ENCODE data around the gene SKIC2. TPM values are rescaled to one million over a fixed set of nuclear protein-coding genes. Genes with fewer than 3 reads are reported as not detected.
"Not testable (repeated sequence)": the region's sequence is repeated elsewhere in the genome, so short reads cannot be mapped to it uniquely, and the experiment has no call there.

Gene SKIC2
- total RNA-seq, 4 donors from 2014 or later = 52.8 to 173 (median 71.3) TPM

GRCh38 chr6:31971279-31971992 lies 12.5 kb downstream of the SKIC2 start:
- intact Hi-C loops (cut with DNase I; ENCODE audit: low total_unique reads) = no loop called here
- Histone ChIP-seq H3K9me3 (no peaks in the 10 kb centered on the region), H3K27me3 (no peaks in the 10 kb centered on the region), H3K4me3 (peak overlapping the region; percentile 53 to 86 (median 64)), H3K36me3 (peaks cover 0 to 19% (median 9%) of the 10 kb centered on the region in 4 donors), H3K4me1 (peaks cover 23 to 25% (median 24%) of the 10 kb centered on the region in 4 donors), H3K27ac (peak overlapping the region; percentile 93 to 99 (median 96))
- TF ChIP-seq EP300 (IDR thresholded peaks at IDR 0.05; ENCODE audit: low read depth) (no peak), POLR2A (IDR thresholded peaks at IDR 0.05) (no peak), POLR2AphosphoS5 (IDR thresholded peaks at IDR 0.05) (no peak), CTCF (IDR thresholded peaks at IDR 0.05) (peak in 1 of 5 experiments; percentile 1)
- no peak for DNase-seq
- 22% methylated on average over 29 of the region's 29 CpGs; no CpG with 5 or more reads in 1 of the 2 donors for WGBS, 2 donors (ENCODE audit: low coverage in 1 of 2)
- in situ Hi-C loops (cut with MboI; ENCODE audit: low pct_ligation_motif_present in 1 of 4, low pct_unique_long_range_greater_than_20kb in 1 of 4, low sequenced_read_pairs in 3 of 4) = loop anchor here in 2 of 4 donors (25.0 kb wide), 1 partner anchor 91 kb away; no protein-coding TSS in a partner anchor

- 0% methylated on average over 43 of the region's 62 CpGs; no CpG with 5 or more reads in 1 of the 2 donors for WGBS, 2 donors (ENCODE audit: low coverage in 1 of 2)
- Histone ChIP-seq H3K36me3 (peaks cover 0 to 16% (median 7%) of the 10 kb centered on the region in 4 donors), H3K9me3 (no peaks in the 10 kb centered on the region), H3K27ac (peak within 1 kb of the TSS; percentile 93 to 99 (median 96)), H3K4me3 (peak within 1 kb of the TSS; percentile 53 to 86 (median 64)), H3K4me1 (peaks cover 23 to 25% (median 24%) of the 10 kb centered on the region in 4 donors), H3K27me3 (no peaks in the 10 kb centered on the region)
- peak; percentile 97 for DNase-seq
- in situ Hi-C loops (cut with MboI; ENCODE audit: low pct_ligation_motif_present in 1 of 4, low pct_unique_long_range_greater_than_20kb in 1 of 4, low sequenced_read_pairs in 3 of 4) = loop anchor here in 2 of 4 donors (25.0 kb wide), 1 partner anchor 90 kb away; no protein-coding TSS in a partner anchor
- TF ChIP-seq POLR2AphosphoS5 (IDR thresholded peaks at IDR 0.05) (peak; percentile 71 to 87 (median 82)), POLR2A (IDR thresholded peaks at IDR 0.05) (peak; percentile 74), CTCF (IDR thresholded peaks at IDR 0.05) (no peak), EP300 (IDR thresholded peaks at IDR 0.05; ENCODE audit: low read depth) (peak; percentile 55)
- intact Hi-C loops (cut with DNase I; ENCODE audit: low total_unique reads) = no loop called here
These were observed 13.2 kb downstream of the SKIC2 start, which contains the start of gene DXO for GRCh38 chr6:31971993-31972708. DXO (minus strand) TSS chr6:31972138; CDS start chr6:31971675, 463 bp downstream.

- in situ Hi-C loops (cut with MboI; ENCODE audit: low pct_ligation_motif_present in 1 of 4, low pct_unique_long_range_greater_than_20kb in 1 of 4, low sequenced_read_pairs in 3 of 4) (loop anchor here in 2 of 4 donors (25.0 kb wide), 1 partner anchor 89 kb away; no protein-coding TSS in a partner anchor), intact Hi-C loops (cut with DNase I; ENCODE audit: low total_unique reads) (no loop called here)
- 10 to 26% methylated on average over 5 to 12 of the region's 19 CpGs for WGBS, 2 donors (ENCODE audit: low coverage in 1 of 2)
- Histone ChIP-seq H3K27ac (peak overlapping the region; percentile 93 to 99 (median 96)), H3K4me1 (peaks cover 23 to 25% (median 24%) of the 10 kb centered on the region in 4 donors), H3K4me3 (peak overlapping the region; percentile 53 to 86 (median 64)), H3K9me3 (no peaks in the 10 kb centered on the region), H3K36me3 (peaks cover 0 to 9% (median 4%) of the 10 kb centered on the region in 4 donors), H3K27me3 (no peaks in the 10 kb centered on the region)
- TF ChIP-seq CTCF (IDR thresholded peaks at IDR 0.05) (no peak), EP300 (IDR thresholded peaks at IDR 0.05; ENCODE audit: low read depth) (no peak), POLR2A (IDR thresholded peaks at IDR 0.05) (no peak)
- no peak for DNase-seq
These were observed 13.9 kb downstream of the SKIC2 start for GRCh38 chr6:31972709-31973350.

GRCh38 chr6:31976065-31976464 lies 17.1 kb downstream of the SKIC2 start:
- H3K36me3 ChIP-seq; H3K9me3 ChIP-seq; in situ Hi-C loops (cut with MboI; ENCODE audit: low pct_ligation_motif_present in 1 of 4, low pct_unique_long_range_greater_than_20kb in 1 of 4, low sequenced_read_pairs in 3 of 4); H3K27me3 ChIP-seq; intact Hi-C loops (cut with DNase I; ENCODE audit: low total_unique reads); DNase-seq; H3K4me3 ChIP-seq; H3K27ac ChIP-seq: not testable (repeated sequence)
- peaks cover 13 to 17% (median 16%) of the 10 kb centered on the region in 4 donors for H3K4me1 ChIP-seq
- WGBS, 2 donors (ENCODE audit: low coverage in 1 of 2) = 96% methylated on average over 14 of the region's 30 CpGs; no CpG with 5 or more reads in 1 of the 2 donors

Measured in transverse colon (tissue), 4 donors.